HG02981 (cell line): ENCODE results near the gene SNAPC4.

ENCODE experiments used
- ATAC-seq: cut with Tn5 transposase; IDR thresholded peaks from one replicate; pipeline ENCODE4 v1.9.1; 2021; ENCODE audit warnings: mild to moderate bottlenecking, moderate library complexity; ENCODE audit not compliant: unreplicated experiment

Gene SNAPC4

GRCh38 chr9:136392538-136393449 lies 7.2 kb downstream of the SNAPC4 start:
- no peak for ATAC-seq

GRCh38 chr9:136391737-136392537 lies 8.0 kb downstream of the SNAPC4 start:
- no peak for ATAC-seq

GRCh38 chr9:136389396-136389795 lies 10.6 kb downstream of the SNAPC4 start:
- ATAC-seq = no peak

- ATAC-seq = no peak
These were observed 12.8 kb downstream of the SNAPC4 start for GRCh38 chr9:136387217-136387616.

GRCh38 chr9:136386018-136386417 lies 14.0 kb downstream of the SNAPC4 start:
- no peak for ATAC-seq

GRCh38 chr9:136385015-136385414 lies 15.0 kb downstream of the SNAPC4 start:
- ATAC-seq = no peak

GRCh38 chr9:136383436-136383835 lies 16.5 kb downstream of the SNAPC4 start:
- no peak for ATAC-seq

GRCh38 chr9:136381966-136382513 lies 17.9 kb downstream of the SNAPC4 start:
- no peak for ATAC-seq

- ATAC-seq = no peak
These were observed 18.7 kb downstream of the SNAPC4 start for GRCh38 chr9:136381311-136381710.

GRCh38 chr9:136380381-136380780 lies 19.6 kb downstream of the SNAPC4 start:
- no peak for ATAC-seq

- no peak for ATAC-seq
These were observed 20.1 kb downstream of the SNAPC4 start for GRCh38 chr9:136379891-136380290.

- ATAC-seq = no peak
These were observed 20.6 kb downstream of the SNAPC4 start for GRCh38 chr9:136379401-136379800.

- ATAC-seq = no peak
These were observed 21.0 kb downstream of the SNAPC4 start for GRCh38 chr9:136379003-136379287.

- ATAC-seq = no peak
These were observed 21.6 kb downstream of the SNAPC4 start for GRCh38 chr9:136378170-136379002.

GRCh38 chr9:136377341-136378169 lies 22.4 kb downstream of the SNAPC4 start:
- no peak for ATAC-seq

- ATAC-seq = no peak
These were observed 23.5 kb downstream of the SNAPC4 start for GRCh38 chr9:136376457-136376856.

- no peak for ATAC-seq
These were observed 24.9 kb downstream of the SNAPC4 start for GRCh38 chr9:136375096-136375495.

- no peak for ATAC-seq
These were observed 25.8 kb downstream of the SNAPC4 start for GRCh38 chr9:136374183-136374575.

GRCh38 chr9:136373300-136374182 lies 26.4 kb downstream of the SNAPC4 start, which contains the start of gene CARD9:
CARD9 (minus strand) TSS chr9:136373669; CDS start chr9:136372078, 1,591 bp downstream.
- no peak for ATAC-seq
